ENCODE measurements around the gene ZNF205. TPM values are rescaled to one million over a fixed set of nuclear protein-coding genes. Genes with fewer than 3 reads are reported as not detected.
"Not testable (repeated sequence)": the region's sequence is repeated elsewhere in the genome, so short reads cannot be mapped to it uniquely, and the experiment has no call there.

Gene ZNF205
- total and polyA plus RNA-seq, 2 donors (not counting 1 experiment from before 2014, with no cell fraction given) = 3.4 to 16.0 TPM

GRCh38 chr16:3164121-3164991 lies 52.0 kb downstream of the ZNF205 start:
- peaks cover 7% of the 10 kb centered on the region for H3K27me3 ChIP-seq (ENCODE audit: control insufficient read depth, insufficient read depth, low read length)
- H3K9me3 ChIP-seq (ENCODE audit: control insufficient read depth, insufficient read depth, low read depth, low read length) = no peaks in the 10 kb centered on the region
- no peaks in the 10 kb centered on the region for H4K20me1 ChIP-seq (ENCODE audit: control insufficient read depth, extremely low read depth, insufficient read depth, low read length)
- H3K79me2 ChIP-seq (ENCODE audit: control insufficient read depth, insufficient read depth, low read length) = no peaks in the 10 kb centered on the region
- DNase-seq (ENCODE audit: low read depth in 2 of 2) = no peak
- no peak overlapping the region for H3K4me2 ChIP-seq (ENCODE audit: extremely low read depth, insufficient read depth, low read length)
- no peaks in the 10 kb centered on the region for H3K36me3 ChIP-seq (ENCODE audit: control insufficient read depth, insufficient read depth, low read length)
- no peak overlapping the region for H3K27ac ChIP-seq (ENCODE audit: insufficient read depth, low read length)
- H3K4me3 ChIP-seq (replicated peaks in 1 of 4; ENCODE audit: control extremely low read depth in 1 of 4, insufficient read depth in 1 of 4, low read depth in 3 of 4, low read length in 4 of 4) = no peak overlapping the region
- no peak overlapping the region for H3K9ac ChIP-seq (ENCODE audit: insufficient read depth, low read length)
- no peaks in the 10 kb centered on the region for H3K4me1 ChIP-seq (ENCODE audit: control insufficient read depth, extremely low read depth, insufficient read depth, low read length)
- no peak overlapping the region for H2AFZ ChIP-seq (ENCODE audit: low read length)
- TF ChIP-seq EZH2 (IDR thresholded peaks at IDR 0.05; ENCODE audit: low read length, missing control alignments) = no peak

- H2AFZ ChIP-seq (ENCODE audit: low read length) = peak overlapping the region; percentile 77
- H3K9me3 ChIP-seq (ENCODE audit: control insufficient read depth, insufficient read depth, low read depth, low read length) = no peaks in the 10 kb centered on the region
- H3K27me3 ChIP-seq (ENCODE audit: control insufficient read depth, insufficient read depth, low read length) = peaks cover 12% of the 10 kb centered on the region
- H3K36me3 ChIP-seq (ENCODE audit: control insufficient read depth, insufficient read depth, low read length) = no peaks in the 10 kb centered on the region
- no peak for DNase-seq (ENCODE audit: low read depth in 2 of 2)
- H3K9ac ChIP-seq (ENCODE audit: insufficient read depth, low read length) = no peak overlapping the region
- no peaks in the 10 kb centered on the region for H4K20me1 ChIP-seq (ENCODE audit: control insufficient read depth, extremely low read depth, insufficient read depth, low read length)
- TF ChIP-seq CTCF (conservative IDR thresholded peaks at IDR 0.05 in 1 of 2, IDR thresholded peaks at IDR 0.05 in 1 of 2; ENCODE audit: low read depth in 1 of 2, low read length in 2 of 2) (no peak), EZH2 (IDR thresholded peaks at IDR 0.05; ENCODE audit: low read length, missing control alignments) (no peak)
- no peaks in the 10 kb centered on the region for H3K79me2 ChIP-seq (ENCODE audit: control insufficient read depth, insufficient read depth, low read length)
- no peaks in the 10 kb centered on the region for H3K4me1 ChIP-seq (ENCODE audit: control insufficient read depth, extremely low read depth, insufficient read depth, low read length)
- H3K27ac ChIP-seq (ENCODE audit: insufficient read depth, low read length) = no peak overlapping the region
- H3K4me2 ChIP-seq (ENCODE audit: extremely low read depth, insufficient read depth, low read length) = peak overlapping the region; percentile 36
- H3K4me3 ChIP-seq (replicated peaks in 1 of 4; ENCODE audit: control extremely low read depth in 1 of 4, insufficient read depth in 1 of 4, low read depth in 3 of 4, low read length in 4 of 4) = no peak overlapping the region
These were observed 52.9 kb downstream of the ZNF205 start for GRCh38 chr16:3165111-3165822.

- DNase-seq (ENCODE audit: low read depth in 2 of 2) = no peak
- no peak overlapping the region for H3K9ac ChIP-seq (ENCODE audit: insufficient read depth, low read length)
- H3K4me3 ChIP-seq (replicated peaks in 1 of 4; ENCODE audit: control extremely low read depth in 1 of 4, insufficient read depth in 1 of 4, low read depth in 3 of 4, low read length in 4 of 4) = no peak overlapping the region
- H3K36me3 ChIP-seq (ENCODE audit: control insufficient read depth, insufficient read depth, low read length) = no peaks in the 10 kb centered on the region
- no peak overlapping the region for H2AFZ ChIP-seq (ENCODE audit: low read length)
- peaks cover 24% of the 10 kb centered on the region for H3K27me3 ChIP-seq (ENCODE audit: control insufficient read depth, insufficient read depth, low read length)
- H3K79me2 ChIP-seq (ENCODE audit: control insufficient read depth, insufficient read depth, low read length) = no peaks in the 10 kb centered on the region
- no peaks in the 10 kb centered on the region for H3K4me1 ChIP-seq (ENCODE audit: control insufficient read depth, extremely low read depth, insufficient read depth, low read length)
- no peak for TF ChIP-seq CTCF (conservative IDR thresholded peaks at IDR 0.05 in 1 of 2, IDR thresholded peaks at IDR 0.05 in 1 of 2; ENCODE audit: low read depth in 1 of 2, low read length in 2 of 2)
- TF ChIP-seq EZH2 (IDR thresholded peaks at IDR 0.05; ENCODE audit: low read length, missing control alignments) = no peak
- no peaks in the 10 kb centered on the region for H4K20me1 ChIP-seq (ENCODE audit: control insufficient read depth, extremely low read depth, insufficient read depth, low read length)
- no peak overlapping the region for H3K4me2 ChIP-seq (ENCODE audit: extremely low read depth, insufficient read depth, low read length)
- no peaks in the 10 kb centered on the region for H3K9me3 ChIP-seq (ENCODE audit: control insufficient read depth, insufficient read depth, low read depth, low read length)
- no peak overlapping the region for H3K27ac ChIP-seq (ENCODE audit: insufficient read depth, low read length)
These were observed 54.1 kb downstream of the ZNF205 start for GRCh38 chr16:3166505-3166886.

GRCh38 chr16:3168729-3169128 lies 56.3 kb downstream of the ZNF205 start:
- not testable (repeated sequence) for H3K4me1 ChIP-seq (ENCODE audit: control insufficient read depth, extremely low read depth, insufficient read depth, low read length); H3K4me3 ChIP-seq (replicated peaks in 1 of 4; ENCODE audit: control extremely low read depth in 1 of 4, insufficient read depth in 1 of 4, low read depth in 3 of 4, low read length in 4 of 4); H3K27ac ChIP-seq (ENCODE audit: insufficient read depth, low read length); H4K20me1 ChIP-seq (ENCODE audit: control insufficient read depth, extremely low read depth, insufficient read depth, low read length); H3K79me2 ChIP-seq (ENCODE audit: control insufficient read depth, insufficient read depth, low read length); H3K4me2 ChIP-seq (ENCODE audit: extremely low read depth, insufficient read depth, low read length); H3K9ac ChIP-seq (ENCODE audit: insufficient read depth, low read length); DNase-seq (ENCODE audit: low read depth in 2 of 2); H2AFZ ChIP-seq (ENCODE audit: low read length); H3K9me3 ChIP-seq (ENCODE audit: control insufficient read depth, insufficient read depth, low read depth, low read length); H3K36me3 ChIP-seq (ENCODE audit: control insufficient read depth, insufficient read depth, low read length)
- H3K27me3 ChIP-seq (ENCODE audit: control insufficient read depth, insufficient read depth, low read length) = peaks cover 24% of the 10 kb centered on the region
